Natural killer cell (primary cell): ENCODE measurements around the gene VPS26C. TPM values are rescaled to one million over a fixed set of nuclear protein-coding genes. Genes with fewer than 3 reads are reported as not detected.

Experiments
- ATAC-seq, 3 donors: fragments of 150-1000 bp in 2 of 3; fragments of 200-7000 bp in 1 of 3; cut with Tn5 transposase; 1 replicate in 1 of 3; 2 replicates in 2 of 3; pipeline ENCODE4 v1.10.0; 2021; ENCODE audit warnings: mild to moderate bottlenecking in 2 of 3, moderate library complexity in 2 of 3
- DNase-seq, 2 donors: peaks; one replicate each; pipeline versions ENCODE4 v3.0.0 to v3.0.0-alpha.2; 2013 to 2021; ENCODE audit warnings: mixed read lengths in 1 of 2
- H3K27ac ChIP-seq: one replicate; pipeline ENCODE4 v1.5.1; 2013; ENCODE audit warnings: mild to moderate bottlenecking, low read length
- H3K27me3 ChIP-seq: one replicate; pipeline ENCODE4 v1.6.1; 2013; ENCODE audit warnings: low read length; ENCODE audit not compliant: control insufficient read depth, insufficient read depth
- H3K36me3 ChIP-seq: one replicate; pipeline ENCODE4 v1.6.1; 2013; ENCODE audit warnings: low read length; ENCODE audit not compliant: control insufficient read depth, insufficient read depth
- H3K4me1 ChIP-seq: one replicate; pipeline ENCODE4 v1.6.1; 2013; ENCODE audit warnings: low read length; ENCODE audit not compliant: control insufficient read depth, insufficient read depth
- H3K4me3 ChIP-seq: one replicate; pipeline ENCODE4 v1.5.1; 2013; ENCODE audit warnings: low read length
- H3K9me3 ChIP-seq: one replicate; pipeline ENCODE4 v1.6.1; 2013; ENCODE audit warnings: low read length; ENCODE audit not compliant: control insufficient read depth, insufficient read depth
- H3K27ac Mint-ChIP-seq, 2 donors: one replicate each; pipeline ENCODE4 v1.8.0; 2022; ENCODE audit warnings: mild to moderate bottlenecking in 2 of 2, mixed read lengths in 2 of 2, moderate library complexity in 1 of 2
- H3K27me3 Mint-ChIP-seq, 2 donors: one replicate each; pipeline ENCODE4 v1.8.0; 2022; ENCODE audit warnings: low read depth in 2 of 2, mixed read lengths in 2 of 2
- H3K36me3 Mint-ChIP-seq: one replicate; pipeline ENCODE4 v1.8.0; 2022; ENCODE audit warnings: mixed read lengths
- H3K4me1 Mint-ChIP-seq, 2 donors: one replicate each; pipeline ENCODE4 v1.8.0; 2022; ENCODE audit warnings: mixed read lengths in 2 of 2
- H3K4me3 Mint-ChIP-seq: one replicate; pipeline ENCODE4 v1.8.0; 2022; ENCODE audit warnings: mild to moderate bottlenecking, moderate library complexity, mixed read lengths
- H3K9me3 Mint-ChIP-seq, 2 donors: one replicate each; pipeline ENCODE4 v1.8.0; 2022; ENCODE audit warnings: mixed read lengths in 2 of 2
- CTCF ChIP-seq: fragments of 200-600 bp; IDR thresholded peaks from one replicate; pipeline ENCODE4 v1.8.0; 2022; ENCODE audit warnings: antibody characterized with exemption
- WGBS: methylation state at CpG from one replicate; pipeline ENCODE4 v1.1.7; 2013; ENCODE audit warnings: missing lambda C conversion rate; ENCODE audit not compliant: insufficient coverage; 5-methylcytosine and 5-hydroxymethylcytosine counted together
- intact Hi-C: fragments of 100-400 bp; cut with micrococcal nuclease; formaldehyde crosslinking; loops from one replicate; pipeline ENCODE4 v1.14.2; 2022
- total RNA-seq, 4 donors: library from RNA; stranded (reverse); fragments of 120-200 nt in 1 of 4; gene quantifications; one replicate each; pipeline versions ENCODE4 v1.2.3 to v1.2.4, GENCODE V29; 2013 to 2022

VPS26C gene
- total RNA-seq, 3 donors from 2014 or later (not counting 1 experiment from before 2014, with no cell fraction given): 71.1 to 84.7 (median 72.2) TPM

GRCh38 chr21:37233551-37234146 is 33.5 kb downstream of the VPS26C start:
- Histone ChIP-seq H3K4me1 (peaks cover 22% of the 10 kb centered on the region), H3K27ac (no peak overlapping the region), H3K9me3 (no peaks in the 10 kb centered on the region), H3K4me3 (no peak overlapping the region), H3K36me3 (peaks cover 47% of the 10 kb centered on the region), H3K27me3 (no peaks in the 10 kb centered on the region)
- H3K4me1 Mint-ChIP-seq: peaks cover 34 to 38% of the 10 kb centered on the region in 2 donors
- no peak overlapping the region for H3K27ac Mint-ChIP-seq
- H3K27me3 Mint-ChIP-seq: no peaks in the 10 kb centered on the region
- no peaks in the 10 kb centered on the region for H3K36me3 Mint-ChIP-seq
- intact Hi-C loops: no loop called here
- ATAC-seq (no peak), DNase-seq (no peak)
- TF ChIP-seq CTCF: no peak
- H3K4me3 Mint-ChIP-seq: no peak overlapping the region
- H3K9me3 Mint-ChIP-seq: no peaks in the 10 kb centered on the region
- 98% methylated on average over 9 of the region's 9 CpGs for WGBS

- Histone ChIP-seq H3K27ac (no peak overlapping the region), H3K36me3 (peaks cover 51% of the 10 kb centered on the region), H3K9me3 (no peaks in the 10 kb centered on the region), H3K4me3 (no peak overlapping the region), H3K4me1 (peaks cover 11% of the 10 kb centered on the region), H3K27me3 (no peaks in the 10 kb centered on the region)
- Mint-ChIP-seq H3K27ac (peak overlapping the region in 1 of 2 donors; percentile 18), H3K4me1 (peaks cover 22 to 26% of the 10 kb centered on the region in 2 donors), H3K9me3 (no peaks in the 10 kb centered on the region), H3K27me3 (no peaks in the 10 kb centered on the region), H3K36me3 (no peaks in the 10 kb centered on the region), H3K4me3 (no peak overlapping the region)
- no peak for ATAC-seq
- 91% methylated on average over 19 of the region's 19 CpGs for WGBS
- intact Hi-C loops: no loop called here
- TF ChIP-seq CTCF: no peak
- no peak for DNase-seq
These were observed 34.7 kb downstream of the VPS26C start for GRCh38 chr21:37232274-37233018.

- TF ChIP-seq CTCF: no peak
- ATAC-seq (no peak), DNase-seq (no peak)
- H3K4me1 Mint-ChIP-seq: peaks cover 19 to 23% of the 10 kb centered on the region in 2 donors
- H3K27ac Mint-ChIP-seq: peak overlapping the region; percentile 1 to 78
- no peaks in the 10 kb centered on the region for H3K36me3 Mint-ChIP-seq
- no peak overlapping the region for H3K27ac ChIP-seq
- no peaks in the 10 kb centered on the region for H3K9me3 ChIP-seq
- WGBS: 97% methylated on average over 16 of the region's 16 CpGs
- no peak overlapping the region for H3K4me3 ChIP-seq
- no peaks in the 10 kb centered on the region for H3K27me3 ChIP-seq
- H3K4me3 Mint-ChIP-seq: no peak overlapping the region
- peaks cover 14% of the 10 kb centered on the region for H3K4me1 ChIP-seq
- H3K27me3 Mint-ChIP-seq: no peaks in the 10 kb centered on the region
- H3K36me3 ChIP-seq: peaks cover 54% of the 10 kb centered on the region
- intact Hi-C loops: no loop called here
- H3K9me3 Mint-ChIP-seq: no peaks in the 10 kb centered on the region
These were observed 35.5 kb downstream of the VPS26C start for GRCh38 chr21:37231671-37232070.
